ENCODE data around the gene DRC3.
A peak's percentile ranks its signal among the peaks of the same experiment; 100 is the strongest.

Gene DRC3

GRCh38 chr17:18015593-18015992 lies 42.9 kb downstream of the DRC3 start:
- Histone ChIP-seq H3K9ac (ENCODE audit: low read depth, low read length) (no peak overlapping the region), H3K36me3 (ENCODE audit: insufficient read depth, low read length) (peaks cover 4% of the 10 kb centered on the region), H3K9me3 (replicated peaks; ENCODE audit: low read length) (no peaks in the 10 kb centered on the region), H3K4me3 (ENCODE audit: low read length) (no peak overlapping the region), H3K4me2 (ENCODE audit: low read length) (no peak overlapping the region), H3K4me1 (ENCODE audit: control insufficient read depth, insufficient read depth, low read length) (no peaks in the 10 kb centered on the region), H3K27me3 (ENCODE audit: control insufficient read depth, insufficient read depth, low read length) (no peaks in the 10 kb centered on the region)

DNA sequence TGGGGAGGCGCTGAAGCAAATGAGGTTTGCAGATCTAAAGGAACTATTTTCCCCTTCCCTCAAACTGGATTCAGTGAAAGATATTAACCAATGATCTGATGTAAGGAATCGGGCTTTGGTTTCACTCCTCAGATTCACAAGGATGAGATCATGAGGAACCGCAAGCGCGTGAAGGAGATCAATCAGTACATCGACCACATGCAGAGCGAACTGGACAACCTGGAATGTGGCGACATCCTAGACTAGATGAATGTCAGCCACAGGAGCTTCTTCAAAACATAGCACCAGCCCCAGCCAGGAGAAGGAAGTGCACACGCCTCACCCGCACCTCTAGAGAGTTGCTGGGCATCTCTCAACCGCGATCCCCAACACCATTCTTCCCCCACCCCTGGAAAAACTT lies 43.8 kb downstream of the DRC3 start:
- Histone ChIP-seq H3K4me1 (ENCODE audit: control insufficient read depth, insufficient read depth, low read length) (no peaks in the 10 kb centered on the region), H3K9me3 (replicated peaks; ENCODE audit: low read length) (no peaks in the 10 kb centered on the region), H3K4me3 (ENCODE audit: low read length) (no peak overlapping the region), H3K4me2 (ENCODE audit: low read length) (no peak overlapping the region), H3K36me3 (ENCODE audit: insufficient read depth, low read length) (peaks cover 4% of the 10 kb centered on the region), H3K9ac (ENCODE audit: low read depth, low read length) (no peak overlapping the region), H3K27me3 (ENCODE audit: control insufficient read depth, insufficient read depth, low read length) (no peaks in the 10 kb centered on the region)

DNA sequence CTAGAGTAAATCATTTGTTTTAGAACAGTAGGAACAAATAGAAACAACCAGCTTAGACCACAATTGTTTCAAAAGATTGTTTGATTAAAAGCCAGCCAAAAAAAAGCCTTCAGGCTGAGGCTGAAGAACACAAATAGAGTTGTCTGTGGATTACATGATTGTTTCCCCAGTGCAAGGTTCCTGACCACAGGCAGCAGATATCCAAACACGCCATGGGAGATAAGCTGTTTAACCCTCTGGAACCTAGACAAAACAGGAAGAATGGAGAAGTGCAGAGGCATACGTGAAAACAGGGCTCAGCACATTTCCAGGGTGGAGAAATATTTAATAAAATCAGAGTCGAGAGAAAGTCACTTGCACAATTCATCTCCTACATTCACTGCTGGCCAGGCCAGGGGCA lies 45.3 kb downstream of the DRC3 start:
- Histone ChIP-seq H3K4me1 (ENCODE audit: control insufficient read depth, insufficient read depth, low read length) (no peaks in the 10 kb centered on the region), H3K9me3 (replicated peaks; ENCODE audit: low read length) (no peaks in the 10 kb centered on the region), H3K27me3 (ENCODE audit: control insufficient read depth, insufficient read depth, low read length) (no peaks in the 10 kb centered on the region), H3K36me3 (ENCODE audit: insufficient read depth, low read length) (peaks cover 4% of the 10 kb centered on the region), H3K4me2 (ENCODE audit: low read length) (no peak overlapping the region), H3K9ac (ENCODE audit: low read depth, low read length) (no peak overlapping the region), H3K4me3 (ENCODE audit: low read length) (no peak overlapping the region)

DNA sequence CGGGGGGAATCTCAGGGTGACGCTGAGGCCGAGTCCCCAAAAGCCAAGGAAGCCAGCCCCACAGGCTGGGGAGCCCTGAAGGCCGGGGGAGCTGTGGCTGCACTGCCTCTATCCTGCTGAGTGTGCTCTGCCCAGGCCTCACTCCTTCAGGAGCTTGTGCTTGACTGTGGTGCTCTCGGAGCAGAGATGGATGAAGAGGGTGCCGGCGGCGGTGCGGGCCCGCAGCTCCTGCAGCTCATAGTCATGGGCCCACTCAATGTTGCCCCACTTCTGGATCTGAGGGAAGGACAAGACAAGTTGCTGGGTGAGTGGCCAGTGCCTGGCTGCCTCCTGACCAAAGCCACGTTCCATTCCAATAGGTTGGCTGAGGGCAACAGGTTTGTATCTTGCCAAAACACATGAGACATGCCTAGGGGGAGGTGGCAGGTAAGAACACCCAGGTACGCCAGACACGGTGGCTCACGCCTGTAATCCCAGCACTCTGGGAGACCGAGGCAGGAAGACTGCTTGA lies 45.8 kb downstream of the DRC3 start:
- H3K9me3 ChIP-seq (replicated peaks; ENCODE audit: low read length): no peaks in the 10 kb centered on the region
- peaks cover 4% of the 10 kb centered on the region for H3K36me3 ChIP-seq (ENCODE audit: insufficient read depth, low read length)
- H3K27me3 ChIP-seq (ENCODE audit: control insufficient read depth, insufficient read depth, low read length): no peaks in the 10 kb centered on the region
- H3K4me1 ChIP-seq (ENCODE audit: control insufficient read depth, insufficient read depth, low read length): no peaks in the 10 kb centered on the region
- no peak overlapping the region for H3K9ac ChIP-seq (ENCODE audit: low read depth, low read length)
- no peak overlapping the region for H3K4me2 ChIP-seq (ENCODE audit: low read length)
- H3K4me3 ChIP-seq (ENCODE audit: low read length): no peak overlapping the region

GRCh38 chr17:18019838-18020154 lies 47.1 kb downstream of the DRC3 start:
- Histone ChIP-seq H3K4me1 (ENCODE audit: control insufficient read depth, insufficient read depth, low read length) (no peaks in the 10 kb centered on the region), H3K9ac (ENCODE audit: low read depth, low read length) (no peak overlapping the region), H3K36me3 (ENCODE audit: insufficient read depth, low read length) (peaks cover 4% of the 10 kb centered on the region), H3K4me3 (ENCODE audit: low read length) (no peak overlapping the region), H3K4me2 (ENCODE audit: low read length) (no peak overlapping the region), H3K27me3 (ENCODE audit: control insufficient read depth, insufficient read depth, low read length) (no peaks in the 10 kb centered on the region), H3K9me3 (replicated peaks; ENCODE audit: low read length) (no peaks in the 10 kb centered on the region)

GRCh38 chr17:18020971-18021370 lies 48.3 kb downstream of the DRC3 start:
- H3K9ac ChIP-seq (ENCODE audit: low read depth, low read length): no peak overlapping the region
- no peak overlapping the region for H3K4me3 ChIP-seq (ENCODE audit: low read length)
- H3K4me2 ChIP-seq (ENCODE audit: low read length): no peak overlapping the region
- no peaks in the 10 kb centered on the region for H3K9me3 ChIP-seq (replicated peaks; ENCODE audit: low read length)
- H3K4me1 ChIP-seq (ENCODE audit: control insufficient read depth, insufficient read depth, low read length): peaks cover 11% of the 10 kb centered on the region
- no peaks in the 10 kb centered on the region for H3K27me3 ChIP-seq (ENCODE audit: control insufficient read depth, insufficient read depth, low read length)
- H3K36me3 ChIP-seq (ENCODE audit: insufficient read depth, low read length): no peaks in the 10 kb centered on the region

DNA sequence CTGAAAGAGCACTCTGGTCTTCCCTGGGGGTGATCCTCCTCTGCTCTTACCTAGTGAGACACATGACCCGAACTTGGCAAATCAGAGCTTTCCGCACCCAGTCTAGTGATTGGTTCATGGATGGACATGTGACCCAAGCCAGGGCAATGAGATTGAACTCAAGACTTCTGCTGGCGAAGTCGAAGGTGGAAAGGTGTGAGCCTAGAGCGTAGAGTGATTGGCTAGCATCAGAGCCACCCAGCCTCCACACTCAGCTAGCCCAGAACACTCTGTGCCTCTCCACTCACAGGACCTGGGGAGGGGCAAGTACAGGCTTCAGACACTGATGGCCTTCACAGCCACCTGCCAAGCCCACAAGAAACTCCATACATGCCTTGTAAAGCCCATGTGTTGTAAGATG lies 48.7 kb downstream of the DRC3 start:
- H3K9ac ChIP-seq (ENCODE audit: low read depth, low read length): no peak overlapping the region
- no peaks in the 10 kb centered on the region for H3K36me3 ChIP-seq (ENCODE audit: insufficient read depth, low read length)
- H3K4me3 ChIP-seq (ENCODE audit: low read length): no peak overlapping the region
- H3K4me2 ChIP-seq (ENCODE audit: low read length): no peak overlapping the region
- H3K9me3 ChIP-seq (replicated peaks; ENCODE audit: low read length): no peaks in the 10 kb centered on the region
- peaks cover 15% of the 10 kb centered on the region for H3K4me1 ChIP-seq (ENCODE audit: control insufficient read depth, insufficient read depth, low read length)
- no peaks in the 10 kb centered on the region for H3K27me3 ChIP-seq (ENCODE audit: control insufficient read depth, insufficient read depth, low read length)

DNA sequence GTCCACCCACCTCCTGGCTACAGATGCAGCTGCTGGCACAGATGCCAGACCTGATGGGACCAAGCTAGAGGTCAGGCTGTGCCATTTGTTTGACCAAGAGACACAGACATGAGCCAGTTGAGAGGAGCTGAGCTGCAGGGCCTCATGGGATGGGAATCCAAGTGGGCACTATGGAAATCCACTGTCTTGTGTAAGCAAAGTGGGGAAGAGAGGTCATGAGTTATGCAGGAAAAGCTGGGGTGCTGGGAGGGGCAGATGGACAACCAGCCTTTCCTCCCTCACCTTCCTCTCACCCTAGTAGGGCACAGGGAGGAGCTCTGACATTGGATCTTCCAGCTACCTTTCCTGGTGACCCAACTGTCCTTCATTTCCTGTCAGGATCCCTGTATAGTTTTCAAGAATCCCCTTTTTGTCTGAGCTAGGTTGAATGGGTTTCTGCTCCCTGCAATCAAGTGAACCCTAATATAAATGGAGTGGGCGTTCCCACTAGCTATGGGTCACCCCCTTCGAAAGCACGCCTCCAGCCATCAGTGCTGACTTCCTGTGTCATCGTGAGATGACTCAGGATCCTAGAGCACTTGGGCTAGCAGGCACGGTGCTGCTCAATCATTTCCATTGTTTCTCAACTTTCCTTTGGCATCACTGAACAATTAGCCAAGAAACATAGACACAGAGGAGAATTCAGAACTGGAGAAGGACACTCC lies 52.7 kb downstream of the DRC3 start:
- H3K9me3 ChIP-seq (replicated peaks; ENCODE audit: low read length): no peaks in the 10 kb centered on the region
- H3K9ac ChIP-seq (ENCODE audit: low read depth, low read length): no peak overlapping the region
- no peak overlapping the region for H3K4me3 ChIP-seq (ENCODE audit: low read length)
- peak overlapping the region; percentile 19 for H3K4me2 ChIP-seq (ENCODE audit: low read length)
- peaks cover 20% of the 10 kb centered on the region for H3K4me1 ChIP-seq (ENCODE audit: control insufficient read depth, insufficient read depth, low read length)
- no peaks in the 10 kb centered on the region for H3K27me3 ChIP-seq (ENCODE audit: control insufficient read depth, insufficient read depth, low read length)
- no peaks in the 10 kb centered on the region for H3K36me3 ChIP-seq (ENCODE audit: insufficient read depth, low read length)

DNA sequence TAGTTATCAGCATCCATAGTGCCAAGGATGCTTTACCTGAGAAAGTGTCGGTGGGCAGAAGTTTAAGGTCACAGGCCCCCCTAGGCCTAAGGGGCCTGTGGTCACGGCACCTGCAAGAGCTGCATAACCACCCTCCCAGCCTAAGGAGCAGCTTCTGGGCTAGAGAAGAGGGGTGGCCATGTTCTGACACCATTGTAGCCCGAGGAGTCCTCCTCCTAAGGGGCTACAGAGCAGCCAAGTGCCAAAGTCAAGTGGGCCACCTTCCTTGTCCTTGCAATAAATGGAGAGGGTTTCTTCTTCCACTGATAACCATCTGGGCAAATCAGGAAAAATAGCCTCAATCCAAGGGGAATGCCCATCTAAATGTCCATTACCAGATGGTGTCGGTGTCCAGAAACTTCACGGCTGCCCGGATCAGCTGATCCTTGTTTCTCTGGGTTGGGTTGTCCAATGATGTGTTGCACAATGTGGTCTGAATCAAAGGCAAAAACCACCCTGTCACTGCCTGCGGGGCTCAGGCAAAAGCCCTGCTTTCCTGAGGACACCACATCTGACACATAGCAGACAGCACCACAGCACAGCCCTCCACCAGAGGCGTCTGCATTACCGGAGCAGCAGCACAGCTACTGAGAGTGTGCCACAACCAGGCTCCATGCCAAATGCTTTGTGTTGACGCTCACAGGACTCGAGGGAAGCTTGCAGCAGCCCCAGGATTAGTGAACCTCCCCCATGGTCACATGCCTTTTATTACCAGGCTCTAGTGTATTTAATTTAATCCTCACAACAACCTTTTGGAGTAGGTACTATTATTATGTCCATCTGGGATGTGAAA lies 53.5 kb downstream of the DRC3 start:
- no peak overlapping the region for H3K4me3 ChIP-seq (ENCODE audit: low read length)

DNA sequence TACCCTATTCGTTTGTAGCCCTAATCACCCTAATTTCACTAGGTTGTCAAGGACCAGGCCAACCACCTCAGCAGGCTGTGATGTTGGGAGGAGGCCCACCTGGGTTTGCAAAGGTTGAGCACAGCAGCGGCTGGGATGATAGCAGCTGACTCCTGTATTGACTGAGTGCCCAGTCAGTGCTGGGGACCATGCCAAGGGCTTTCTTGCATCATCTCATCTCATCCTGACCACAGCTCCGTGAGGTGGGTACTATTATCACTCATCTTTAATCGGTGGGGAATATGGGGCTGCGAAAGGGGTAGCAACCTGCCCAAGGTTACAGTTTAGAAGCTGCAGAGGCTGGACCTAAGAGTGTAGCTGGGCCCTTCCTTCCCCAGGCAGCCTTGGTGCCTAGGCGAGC lies 54.6 kb downstream of the DRC3 start:
- Histone ChIP-seq H3K4me3 (ENCODE audit: low read length) (no peak overlapping the region), H3K27me3 (ENCODE audit: control insufficient read depth, insufficient read depth, low read length) (no peaks in the 10 kb centered on the region), H3K36me3 (ENCODE audit: insufficient read depth, low read length) (no peaks in the 10 kb centered on the region), H3K4me1 (ENCODE audit: control insufficient read depth, insufficient read depth, low read length) (peaks cover 25% of the 10 kb centered on the region), H3K4me2 (ENCODE audit: low read length) (no peak overlapping the region), H3K9me3 (replicated peaks; ENCODE audit: low read length) (no peaks in the 10 kb centered on the region), H3K9ac (ENCODE audit: low read depth, low read length) (no peak overlapping the region)

More for the DNA sequence above, 53.5 kb downstream of the DRC3 start:
- H3K4me2 ChIP-seq (ENCODE audit: low read length): peak overlapping the region; percentile 19
- H3K27me3 ChIP-seq (ENCODE audit: control insufficient read depth, insufficient read depth, low read length): no peaks in the 10 kb centered on the region
- no peaks in the 10 kb centered on the region for H3K36me3 ChIP-seq (ENCODE audit: insufficient read depth, low read length)
- no peak overlapping the region for H3K9ac ChIP-seq (ENCODE audit: low read depth, low read length)
- no peaks in the 10 kb centered on the region for H3K9me3 ChIP-seq (replicated peaks; ENCODE audit: low read length)
- H3K4me1 ChIP-seq (ENCODE audit: control insufficient read depth, insufficient read depth, low read length): peaks cover 20% of the 10 kb centered on the region

DNA sequence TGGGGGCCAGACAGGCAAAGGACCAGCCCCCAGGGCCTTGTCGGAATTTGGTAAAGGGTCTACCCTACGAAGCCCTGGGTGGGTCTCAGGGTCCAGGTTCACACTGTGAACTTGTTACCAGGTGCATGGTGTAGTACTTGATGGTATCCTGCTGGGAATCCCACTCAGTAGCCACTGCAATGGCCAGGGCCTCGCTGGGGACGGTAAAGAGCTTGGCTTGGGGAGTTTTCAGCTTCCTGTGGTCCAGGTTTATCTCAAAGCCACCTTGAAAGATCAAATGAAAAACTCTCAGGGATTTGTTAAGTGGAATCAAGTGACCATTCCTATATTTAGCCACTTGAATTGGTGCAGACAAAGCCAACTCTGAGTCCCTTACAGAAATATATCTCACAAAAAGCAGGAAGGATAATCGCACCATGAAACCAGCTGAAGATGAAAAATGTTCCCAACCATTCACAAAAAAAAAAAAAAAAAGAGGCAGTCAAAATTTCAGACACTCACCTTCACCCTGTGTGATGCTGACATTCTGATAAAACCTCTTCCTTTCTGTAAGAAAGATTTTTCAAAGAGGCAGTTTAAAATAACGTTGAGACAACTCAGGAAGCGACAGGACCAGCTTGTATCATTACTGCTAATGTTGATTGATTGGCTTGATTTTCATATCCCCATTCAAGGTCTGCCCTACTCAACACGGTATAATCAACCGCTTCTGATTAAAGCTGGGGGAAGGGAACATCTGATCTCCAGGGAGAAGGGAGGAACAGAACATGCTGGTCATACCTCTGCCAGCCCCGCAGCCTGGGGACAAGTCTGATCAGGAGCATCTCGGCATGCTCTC lies 55.7 kb downstream of the DRC3 start:
- no peak overlapping the region for H3K4me2 ChIP-seq (ENCODE audit: low read length)
- H3K27me3 ChIP-seq (ENCODE audit: control insufficient read depth, insufficient read depth, low read length): no peaks in the 10 kb centered on the region
- no peak overlapping the region for H3K9ac ChIP-seq (ENCODE audit: low read depth, low read length)
- H3K36me3 ChIP-seq (ENCODE audit: insufficient read depth, low read length): no peaks in the 10 kb centered on the region
- peaks cover 25% of the 10 kb centered on the region for H3K4me1 ChIP-seq (ENCODE audit: control insufficient read depth, insufficient read depth, low read length)
- H3K4me3 ChIP-seq (ENCODE audit: low read length): no peak overlapping the region
- no peaks in the 10 kb centered on the region for H3K9me3 ChIP-seq (replicated peaks; ENCODE audit: low read length)
